HepG2 (cell line): ENCODE measurements around the gene GREM2. TPM values are rescaled to one million over a fixed set of nuclear protein-coding genes. Genes with fewer than 3 reads are reported as not detected.

Experiments used
- ATAC-seq: fragments of 200-7000 bp; cut with Tn5 transposase; 3 replicates; pipeline ENCODE4 v1.9.1; 2020; ENCODE audit warnings: mild to moderate bottlenecking, moderate library complexity
- BruUV-seq: library from RNA; stranded (reverse); fragments of 400-500 nt; replicated peaks from 2 replicates; lab custom pipeline; 2021; lab: Mats Ljungman, UMichigan
- CTCF ChIA-PET: fragments of 300-600 bp; formaldehyde crosslinking; extraction: SDS; loops from one replicate; lab custom pipeline; 2021; ENCODE audit warnings: low total read pairs, inconsistent platforms, low intra/inter-chr PET ratio; lab: Yijun Ruan, JAX
- POLR2A ChIA-PET: fragments of 350-600 bp; sonication (Branson Sonifier 250); formaldehyde crosslinking; loops from one replicate; lab custom pipeline; 2020; ENCODE audit warnings: antibody characterized with exemption, inconsistent platforms; lab: Yijun Ruan, JAX
- DNase-seq: peaks from one replicate; pipeline ENCODE4 v3.0.0-alpha.2; 2015; ENCODE audit warnings: low spot score
- FAIRE-seq: peaks from 3 replicates; lab custom pipeline; 2011; peaks lifted over from hg19 to GRCh38; lab: Jason Lieb, UNC
- H2AFZ ChIP-seq: one replicate; pipeline ENCODE4 v1.6.1; 2011; ENCODE audit warnings: low read length, inconsistent platforms
- H3K27ac ChIP-seq: fragments of 300-600 bp; 3 replicates; pipeline ENCODE4 v1.8.0; 2011; ENCODE audit warnings: mixed run types, mild to moderate bottlenecking, mixed read lengths, low read length, inconsistent platforms; ENCODE audit not compliant: insufficient read depth; ENCODE audit errors: extremely low read length
- H3K27me3 ChIP-seq, 2 experiments: fragments of 200-600 bp in 1 of 2; 2 replicates in 1 of 2; 3 replicates in 1 of 2; pipeline versions ENCODE4 v1.6.0 to v1.8.0; 2011; ENCODE audit warnings: low read length in 2 of 2, mild to moderate bottlenecking in 2 of 2, moderate library complexity in 2 of 2, inconsistent platforms in 1 of 2; ENCODE audit not compliant: insufficient read depth in 2 of 2, control insufficient read depth in 1 of 2
- H3K36me3 ChIP-seq, 2 experiments: fragments of 200-600 bp in 1 of 2; replicated peaks in 1 of 2; 2 replicates in 1 of 2; 3 replicates in 1 of 2; pipeline versions ENCODE4 v1.5.1 to v1.8.0; 2011; ENCODE audit warnings: low read length in 2 of 2, inconsistent platforms in 1 of 2; ENCODE audit not compliant: insufficient read depth in 2 of 2, control insufficient read depth in 1 of 2
- H3K4me1 ChIP-seq: 2 replicates; pipeline ENCODE4 v1.5.1; 2012; ENCODE audit warnings: low read length, inconsistent platforms; ENCODE audit not compliant: insufficient read depth
- H3K4me2 ChIP-seq: 2 replicates; pipeline ENCODE4 v1.6.0; 2011; ENCODE audit warnings: low read depth, low read length, inconsistent platforms
- H3K4me3 ChIP-seq, 3 experiments: fragments of 200-600 bp in 1 of 3; sonication (generic), shearing (Covaris generic) in 1 of 3; replicated peaks in 1 of 3; 2 replicates each; pipeline ENCODE4 v1.5.1; 2011 to 2016; ENCODE audit warnings: low read length in 3 of 3, inconsistent platforms in 2 of 3, low read depth in 2 of 3, mild to moderate bottlenecking in 2 of 3, control low read depth in 1 of 3, mixed read lengths in 1 of 3; ENCODE audit not compliant: insufficient read depth in 1 of 3
- H3K79me2 ChIP-seq: one replicate; pipeline ENCODE4 v1.6.1; 2011; ENCODE audit warnings: low read length, inconsistent platforms; ENCODE audit not compliant: insufficient read depth
- H3K9ac ChIP-seq: 2 replicates; pipeline ENCODE4 v1.6.0; 2011; ENCODE audit warnings: mild to moderate bottlenecking, low read depth, low read length, inconsistent platforms; ENCODE audit not compliant: insufficient read depth
- H3K9me3 ChIP-seq: 2 replicates; pipeline ENCODE4 v1.5.1; 2012; ENCODE audit warnings: mild to moderate bottlenecking, low read length
- H4K20me1 ChIP-seq: 2 replicates; pipeline ENCODE4 v1.6.0; 2011; ENCODE audit warnings: inconsistent platforms, mild to moderate bottlenecking, low read length, moderate library complexity; ENCODE audit not compliant: insufficient read depth
- BCL6 ChIP-seq: IDR thresholded peaks from 2 replicates; pipeline ENCODE4 v1.6.1; 2016; ENCODE audit warnings: missing genetic modification reagents, missing compliant biosample characterization
- BHLHE40 ChIP-seq: IDR thresholded peaks from 2 replicates; pipeline ENCODE4 v1.6.1; 2011; ENCODE audit warnings: low read length, improper control_type of control experiment
- FOXO4 ChIP-seq: sonication (generic); formaldehyde crosslinking; conservative IDR thresholded peaks from 2 replicates; pipeline ENCODE4 v1.8.1; 2023; ENCODE audit warnings: missing genetic modification reagents
- FOXP1 ChIP-seq, 2 experiments: fragments of 450-650 bp in 1 of 2; IDR thresholded peaks; 2 replicates each; pipeline ENCODE4 v1.6.1; 2017 to 2018; ENCODE audit warnings: antibody characterized with exemption in 1 of 2
- NFIC ChIP-seq: IDR thresholded peaks from 2 replicates; pipeline ENCODE4 v1.6.1; 2012; ENCODE audit warnings: mild to moderate bottlenecking, low read length, inconsistent platforms
- NFRKB ChIP-seq: fragments of 450-650 bp; IDR thresholded peaks from 2 replicates; pipeline ENCODE4 v1.6.1; 2017
- SOX13 ChIP-seq, 3 experiments: fragments of 450-650 bp in 1 of 3; sonication (generic) in 1 of 3; formaldehyde crosslinking in 1 of 3; IDR thresholded peaks in 2 of 3; conservative IDR thresholded peaks in 1 of 3; 2 replicates each; pipeline versions ENCODE4 v1.5.0 to v1.6.1; 2016 to 2020; ENCODE audit warnings: antibody characterized with exemption in 1 of 3, mild to moderate bottlenecking in 1 of 3, missing compliant biosample characterization in 1 of 3, missing genetic modification reagents in 1 of 3, moderate library complexity in 1 of 3
- SOX5 ChIP-seq: IDR thresholded peaks from 2 replicates; pipeline ENCODE4 v1.6.1; 2016; ENCODE audit warnings: borderline replicate concordance
- SOX6 ChIP-seq, 2 experiments: fragments of 450-650 bp in 1 of 2; sonication (generic) in 1 of 2; formaldehyde crosslinking in 1 of 2; IDR thresholded peaks; 2 replicates each; pipeline versions ENCODE4 v1.4.0 to v1.6.1; 2017 to 2020; ENCODE audit warnings: antibody characterized with exemption in 1 of 2, mild to moderate bottlenecking in 1 of 2, missing genetic modification reagents in 1 of 2
- SRSF4 ChIP-seq: fragments of 200-400 bp; formaldehyde crosslinking; IDR thresholded peaks from one replicate; pipeline ENCODE4 v1.6.1; 2018; ENCODE audit warnings: mild to moderate bottlenecking, low read depth, low read length, moderate library complexity; ENCODE audit not compliant: poor library complexity, severe bottlenecking
- ZNF343 ChIP-seq: sonication (generic); formaldehyde crosslinking; IDR thresholded peaks from 2 replicates; pipeline ENCODE4 v1.4.0; 2020; ENCODE audit warnings: mild to moderate bottlenecking, missing genetic modification reagents
- ZNF670 ChIP-seq: sonication (generic); formaldehyde crosslinking; IDR thresholded peaks from 2 replicates; pipeline ENCODE4 v1.8.0; 2022; ENCODE audit warnings: mild to moderate bottlenecking, missing genetic modification reagents, borderline replicate concordance
- WGBS: methylation state at CpG from one replicate; pipeline ENCODE4 v1.1.6; 2017; ENCODE audit warnings: low lambda C conversion rate; 5-methylcytosine and 5-hydroxymethylcytosine counted together
- in situ Hi-C: cut with HindIII; loops from 2 replicates; pipeline ENCODE4 v1.10.0; 2017; ENCODE audit warnings: low pct_unique_long_range_greater_than_20kb; ENCODE audit not compliant: extremely low pct_ligation_motif_present
- intact Hi-C: fragments of 100-400 bp; cut with micrococcal nuclease; formaldehyde crosslinking; loops from one replicate; pipeline ENCODE4 v1.10.0; 2022; ENCODE audit not compliant: unreplicated experiment
- polyA plus RNA-seq, 8 experiments: library from polyadenylated mRNA; depleted of rRNA in 3 of 8; stranded (reverse) in 7 of 8; unstranded in 1 of 8; fragments of >200 nt; fragmentation: Illumina TruSeq in 4 of 8; extraction: Trizol in 4 of 8; gene quantifications; 2 replicates each; pipeline versions ENCODE4 v1.2.1 to v1.2.3, GENCODE V29; 2011 to 2016; ENCODE audit warnings: low read depth in 4 of 8, missing spikeins in 1 of 8, mixed read lengths in 1 of 8; ENCODE audit not compliant: insufficient read depth in 1 of 8
- total RNA-seq, 5 experiments: library from RNA; depleted of rRNA; stranded (reverse); fragments of >200 nt; fragmentation: Illumina TruSeq; extraction: Trizol; gene quantifications; 2 replicates each; pipeline ENCODE4 v1.2.3, GENCODE V29; 2016; ENCODE audit warnings: low read depth in 1 of 5
- TF ChIP-seq, protein P1 (sequence below): sonication (generic); formaldehyde crosslinking; conservative IDR thresholded peaks from 2 replicates; pipeline ENCODE4 v1.4.0; 2020; ENCODE audit warnings: missing genetic modification reagents

The GREM2 gene
- total and polyA plus RNA-seq, 2 of the 13 experiments (the other 11 are each of a cell fraction or from before 2014, with no cell fraction given): 0.07 TPM; not detected in 1

DNA sequence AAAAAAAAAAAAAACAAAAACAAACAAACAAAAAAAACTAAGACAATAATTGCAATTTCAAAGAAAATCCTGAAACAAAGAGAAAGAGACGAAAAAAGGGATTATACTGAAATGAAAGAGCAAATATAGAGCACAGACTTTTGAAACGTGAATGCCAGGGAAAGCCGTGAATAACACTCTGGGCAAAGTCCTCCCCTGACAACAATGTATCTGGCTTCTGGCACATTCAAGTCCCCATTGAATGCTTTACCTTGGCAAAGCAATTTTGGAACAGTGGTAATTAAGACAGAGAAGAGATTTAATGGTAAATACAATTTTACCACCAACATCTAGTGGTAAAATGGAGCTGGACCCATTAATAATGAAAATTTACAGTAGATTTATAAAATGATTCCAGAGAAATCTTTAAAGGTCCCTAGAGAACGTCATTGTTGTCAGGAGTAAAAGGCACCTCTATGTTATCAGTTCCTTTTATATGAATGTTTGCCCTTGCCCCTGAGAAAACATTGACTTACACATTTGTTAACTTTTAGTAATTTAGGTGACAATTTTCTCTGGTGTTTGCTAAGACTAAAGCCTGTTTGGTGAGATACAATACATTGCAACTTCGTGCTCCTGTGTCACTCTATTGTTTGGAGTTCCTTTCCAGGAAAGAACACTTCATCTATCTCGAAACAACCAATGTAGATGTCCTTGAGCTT is 89.7 kb downstream of the GREM2 start (continued):
- TF ChIP-seq FOXO4 (CRISPR knock-in tag) (no peak), NFIC (peak; percentile 57; the same call in 1 of the 2 replicates), BCL6 (CRISPR knock-in tag) (peak; percentile 85), SOX13 (IDR thresholded peaks at IDR 0.05) (peak; percentile 81), SOX13 (CRISPR knock-in tag; conservative IDR thresholded peaks at IDR 0.05 in 1 of 2, IDR thresholded peaks at IDR 0.05 in 1 of 2) (peak in 1 of 2 experiments; percentile 81; a peak in 2 of 4 replicates), ZNF670 (CRISPR knock-in tag) (no peak), SOX6 (IDR thresholded peaks at IDR 0.05) (no peak), SOX6 (CRISPR knock-in tag; IDR thresholded peaks at IDR 0.05) (peak; percentile 75), FOXP1 (IDR thresholded peaks at IDR 0.05) (no peak), FOXP1 (CRISPR knock-in tag; IDR thresholded peaks at IDR 0.05) (peak; percentile 53; the same call in 1 of the 2 replicates), SOX5 (peak; percentile 85), BHLHE40 (peak; percentile 19; the same call in 1 of the 2 replicates)

GRCh38 chr1:240517891-240518290 is 94.1 kb downstream of the GREM2 start:
- Histone ChIP-seq H3K27me3 (no peaks in the 10 kb centered on the region), H3K9me3 (no peaks in the 10 kb centered on the region), H4K20me1 (no peaks in the 10 kb centered on the region), H3K4me3 (no peak overlapping the region), H3K9ac (no peak overlapping the region), H3K36me3 (no peaks in the 10 kb centered on the region), H2AFZ (no peak overlapping the region), H3K27ac (no peak overlapping the region), H3K79me2 (no peaks in the 10 kb centered on the region), H3K4me1 (peaks cover 12% of the 10 kb centered on the region), H3K4me2 (no peak overlapping the region)
- ATAC-seq: no peak
- in situ Hi-C loops: no loop called here
- ChIA-PET POLR2A (no interaction called here), CTCF (no interaction called here)
- no peak for DNase-seq
- TF ChIP-seq ZNF343 (CRISPR knock-in tag) (no peak), SRSF4 (no peak), NFRKB (no peak)
- TF ChIP-seq, protein P1, sequence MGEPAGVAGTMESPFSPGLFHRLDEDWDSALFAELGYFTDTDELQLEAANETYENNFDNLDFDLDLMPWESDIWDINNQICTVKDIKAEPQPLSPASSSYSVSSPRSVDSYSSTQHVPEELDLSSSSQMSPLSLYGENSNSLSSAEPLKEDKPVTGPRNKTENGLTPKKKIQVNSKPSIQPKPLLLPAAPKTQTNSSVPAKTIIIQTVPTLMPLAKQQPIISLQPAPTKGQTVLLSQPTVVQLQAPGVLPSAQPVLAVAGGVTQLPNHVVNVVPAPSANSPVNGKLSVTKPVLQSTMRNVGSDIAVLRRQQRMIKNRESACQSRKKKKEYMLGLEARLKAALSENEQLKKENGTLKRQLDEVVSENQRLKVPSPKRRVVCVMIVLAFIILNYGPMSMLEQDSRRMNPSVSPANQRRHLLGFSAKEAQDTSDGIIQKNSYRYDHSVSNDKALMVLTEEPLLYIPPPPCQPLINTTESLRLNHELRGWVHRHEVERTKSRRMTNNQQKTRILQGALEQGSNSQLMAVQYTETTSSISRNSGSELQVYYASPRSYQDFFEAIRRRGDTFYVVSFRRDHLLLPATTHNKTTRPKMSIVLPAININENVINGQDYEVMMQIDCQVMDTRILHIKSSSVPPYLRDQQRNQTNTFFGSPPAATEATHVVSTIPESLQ (CRISPR knock-in tag): no peak
- 8% methylated on average over 4 of the region's 4 CpGs for WGBS
- no peak for FAIRE-seq
- intact Hi-C loops: no loop called here
- BruUV-seq: no TSS peak
